GM12891 (cell line): ENCODE measurements around the gene SPSB4.

ENCODE experiments used
- DNase-seq: peaks from one replicate; pipeline ENCODE4 v3.0.0; 2011; ENCODE audit warnings: low spot score; ENCODE audit not compliant: insufficient read length
- FAIRE-seq: peaks from 2 replicates; lab custom pipeline; 2011; peaks lifted over from hg19 to GRCh38; lab: Jason Lieb, UNC
- PAX5 ChIP-seq: IDR thresholded peaks from 2 replicates; pipeline ENCODE4 v1.6.1; 2011; ENCODE audit warnings: low read length, moderate library complexity, mild to moderate bottlenecking; ENCODE audit not compliant: insufficient read depth, severe bottlenecking
- POLR2A ChIP-seq: IDR thresholded peaks from 2 replicates; pipeline ENCODE4 v1.6.1; 2011; ENCODE audit warnings: low read depth, low read length, control low read depth
- POLR2AphosphoS5 ChIP-seq: IDR thresholded peaks from 2 replicates; pipeline ENCODE4 v1.6.1; 2011; ENCODE audit warnings: low read depth, low read length, control low read depth
- POU2F2 ChIP-seq: IDR thresholded peaks from 2 replicates; pipeline ENCODE4 v1.6.1; 2011; ENCODE audit warnings: low read depth, mild to moderate bottlenecking, control low read depth, low read length, moderate library complexity
- SPI1 ChIP-seq: IDR thresholded peaks from 2 replicates; pipeline ENCODE4 v1.6.1; 2011; ENCODE audit warnings: low read depth, low read length, control low read depth
- TAF1 ChIP-seq: IDR thresholded peaks from 2 replicates; pipeline ENCODE4 v1.6.1; 2011; ENCODE audit warnings: low read depth, low read length, control low read depth

The SPSB4 gene

DNA sequence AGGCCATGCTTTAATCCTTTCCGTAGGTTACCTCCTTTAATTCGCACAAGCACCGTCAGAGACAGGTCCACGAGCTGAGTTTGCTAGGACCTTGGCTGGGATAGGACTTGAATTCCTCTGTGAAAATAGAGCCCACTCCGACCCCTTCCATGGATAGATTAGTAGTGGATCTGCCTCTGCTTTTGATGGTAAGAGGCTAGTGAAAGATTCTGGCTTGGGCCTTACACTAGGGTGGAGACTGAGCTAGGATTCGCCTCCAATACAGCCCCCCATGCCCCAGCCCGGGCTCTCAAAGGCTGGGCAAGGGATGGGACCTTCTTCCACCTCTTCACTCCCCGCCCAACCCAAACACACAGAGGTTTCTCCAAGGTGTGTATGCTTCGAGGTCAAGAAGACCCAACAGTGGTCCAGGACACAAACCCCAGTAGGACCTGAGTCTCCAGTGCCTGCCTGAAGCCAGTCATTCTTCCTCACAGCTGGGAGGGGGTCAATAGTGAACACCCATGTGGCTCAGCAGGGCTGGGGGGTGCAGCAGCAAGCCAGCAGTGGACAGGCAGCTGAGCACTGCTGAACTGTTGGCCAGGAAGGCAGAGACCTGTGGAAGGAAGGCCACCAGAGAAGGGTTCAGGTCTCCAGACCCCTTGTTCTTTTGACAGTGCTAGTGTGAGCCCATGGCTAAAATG lies 75.7 kb downstream of the SPSB4 start:
- no peak for FAIRE-seq
- TF ChIP-seq SPI1 (no peak), POU2F2 (no peak), POLR2AphosphoS5 (no peak), TAF1 (no peak), PAX5 (no peak), POLR2A (no peak)
- DNase-seq, result no peak

DNA sequence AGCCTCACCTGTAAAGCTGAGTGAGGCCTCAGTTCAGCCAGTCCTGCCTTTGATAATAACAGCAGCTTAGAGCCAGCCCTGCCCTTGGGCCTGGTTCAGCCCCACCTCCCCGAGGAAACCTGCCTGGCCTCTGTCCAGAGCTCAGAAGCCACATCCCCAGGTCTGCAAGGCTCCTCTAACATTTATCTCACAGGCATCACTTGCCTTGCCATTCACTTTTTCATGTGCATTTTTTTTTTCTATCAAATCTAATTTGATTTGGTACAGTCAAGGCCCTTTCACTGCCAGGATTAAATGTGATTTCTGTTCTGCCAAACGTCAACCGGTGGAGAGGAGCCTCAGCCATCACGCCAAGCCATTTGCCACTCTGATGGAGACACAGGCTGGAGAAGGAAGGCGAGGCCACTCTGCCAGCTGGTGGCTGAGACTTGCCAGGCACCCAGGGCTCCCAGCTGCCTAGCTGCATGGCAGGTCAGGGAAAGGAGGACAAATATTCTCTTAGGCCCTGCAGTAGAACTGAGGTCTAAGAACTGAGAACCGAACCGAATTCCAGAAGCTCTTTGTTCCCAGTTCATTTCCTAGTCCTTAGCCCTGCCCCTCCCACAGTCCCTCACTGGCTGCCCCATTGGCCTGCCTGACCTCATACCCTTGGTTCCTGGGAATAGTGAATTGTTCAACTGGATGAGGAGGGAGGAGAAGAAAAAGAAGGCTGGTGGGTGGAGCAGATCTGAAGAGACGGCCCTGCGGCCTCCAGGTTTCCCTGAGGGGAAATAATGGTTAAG lies 76.4 kb downstream of the SPSB4 start:
- FAIRE-seq (no peak), DNase-seq (no peak)
- no peak for TF ChIP-seq PAX5
- TF ChIP-seq SPI1, result no peak
- no peak for TF ChIP-seq POU2F2
- no peak for TF ChIP-seq TAF1
- TF ChIP-seq POLR2AphosphoS5, result no peak
- TF ChIP-seq POLR2A, result no peak

DNA sequence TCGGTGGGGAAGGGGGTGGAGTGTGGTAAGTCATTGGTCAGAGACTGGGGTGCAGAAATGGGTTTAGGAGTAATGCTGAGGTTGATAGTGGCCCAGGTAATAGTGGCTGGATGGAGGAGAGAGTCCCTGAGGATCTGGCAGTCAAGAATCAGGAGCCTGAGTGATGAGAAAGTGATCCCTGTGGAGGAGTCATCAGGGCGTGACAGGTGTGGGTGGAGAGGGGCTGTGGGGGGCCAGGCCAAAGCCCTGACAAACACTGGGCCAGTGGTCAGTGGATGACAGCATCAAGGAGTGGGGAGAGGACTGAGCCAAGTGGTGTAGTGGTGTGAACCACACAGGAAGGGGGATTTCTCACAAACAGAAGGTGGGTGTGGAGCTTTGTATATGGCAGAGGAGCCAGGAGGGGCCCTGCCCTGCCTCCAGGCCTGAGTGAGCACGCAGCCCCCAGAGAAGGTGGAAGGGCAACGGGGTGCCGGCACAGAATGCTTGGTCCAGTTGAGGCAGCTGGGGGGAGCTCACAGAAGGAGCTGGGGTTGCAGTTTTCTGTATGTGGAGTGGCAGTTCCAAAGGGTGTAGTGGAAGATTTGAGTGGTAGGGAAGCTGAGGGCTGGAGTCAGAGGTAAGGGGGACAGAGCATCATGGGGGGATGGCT lies 77.1 kb downstream of the SPSB4 start:
- TF ChIP-seq POLR2A (no peak), SPI1 (no peak), PAX5 (no peak), POLR2AphosphoS5 (no peak)
- FAIRE-seq, result no peak
- DNase-seq, result no peak

- TF ChIP-seq PAX5, result no peak
- TF ChIP-seq TAF1, result no peak
- no peak for TF ChIP-seq POLR2AphosphoS5
- no peak for TF ChIP-seq POU2F2
- TF ChIP-seq SPI1, result no peak
- no peak for TF ChIP-seq POLR2A
- DNase-seq, result no peak
- FAIRE-seq, result no peak
Observed at GRCh38 chr3:141129049-141129448, 77.9 kb downstream of the SPSB4 start.

- DNase-seq (no peak), FAIRE-seq (no peak)
- no peak for TF ChIP-seq SPI1
- no peak for TF ChIP-seq POU2F2
- no peak for TF ChIP-seq PAX5
- TF ChIP-seq TAF1, result no peak
- TF ChIP-seq POLR2AphosphoS5, result no peak
- TF ChIP-seq POLR2A, result no peak
Observed at GRCh38 chr3:141129541-141130011, 78.4 kb downstream of the SPSB4 start.

DNA sequence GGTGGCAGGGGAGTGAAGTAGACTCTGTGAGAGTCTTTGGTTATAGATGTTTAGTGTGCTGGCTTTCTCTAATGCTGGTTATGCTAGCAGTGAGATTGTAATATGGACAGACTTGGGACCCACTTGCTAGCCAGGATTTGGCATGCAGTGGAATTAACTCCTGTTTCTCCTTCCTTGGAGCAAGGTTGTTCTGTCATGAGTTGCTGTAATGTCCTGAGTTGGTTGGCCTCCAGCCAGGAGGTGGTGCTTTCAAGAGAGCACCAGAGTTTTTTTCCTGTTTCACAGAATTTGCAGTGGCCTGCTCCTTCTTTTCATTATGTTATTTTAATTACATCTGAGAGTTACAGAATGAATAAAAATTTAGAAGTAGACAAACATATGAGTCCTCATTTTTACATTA lies 92.4 kb downstream of the SPSB4 start:
- no peak for DNase-seq
- no peak for TF ChIP-seq TAF1
- no peak for FAIRE-seq

- no peak for TF ChIP-seq PAX5
- no peak for TF ChIP-seq TAF1
- no peak for TF ChIP-seq POLR2A
- TF ChIP-seq POLR2AphosphoS5, result no peak
- no peak for TF ChIP-seq SPI1
- no peak for TF ChIP-seq POU2F2
- DNase-seq, result no peak
- FAIRE-seq, result no peak
Observed at GRCh38 chr3:141146979-141147470, 95.9 kb downstream of the SPSB4 start.

- no peak for FAIRE-seq
- no peak for DNase-seq
- TF ChIP-seq POLR2A, result no peak
- no peak for TF ChIP-seq POLR2AphosphoS5
- no peak for TF ChIP-seq TAF1
- no peak for TF ChIP-seq PAX5
- no peak for TF ChIP-seq SPI1
- no peak for TF ChIP-seq POU2F2
Observed at GRCh38 chr3:141147657-141148056, 96.5 kb downstream of the SPSB4 start.

- TF ChIP-seq POU2F2, result no peak
- TF ChIP-seq PAX5, result no peak
- TF ChIP-seq POLR2AphosphoS5, result no peak
- FAIRE-seq, result no peak
- DNase-seq, result no peak
Observed at GRCh38 chr3:141148169-141148568, 97.0 kb downstream of the SPSB4 start.
